ENCODE results near the gene ITGB7.
"Not testable (repeated sequence)": the region's sequence is repeated elsewhere in the genome, so short reads cannot be mapped to it uniquely, and the experiment has no call there.

The ITGB7 gene

GRCh38 chr12:53217051-53217930 lies 10.2 kb upstream of the ITGB7 start:
- peak; percentile 32 for DNase-seq (ENCODE audit: low spot score)

- DNase-seq (ENCODE audit: low spot score), result no peak
Observed at GRCh38 chr12:53215497-53215896, 8.4 kb upstream of the ITGB7 start.

GRCh38 chr12:53214687-53215455 lies 7.8 kb upstream of the ITGB7 start:
- DNase-seq (ENCODE audit: low spot score), result no peak

DNA sequence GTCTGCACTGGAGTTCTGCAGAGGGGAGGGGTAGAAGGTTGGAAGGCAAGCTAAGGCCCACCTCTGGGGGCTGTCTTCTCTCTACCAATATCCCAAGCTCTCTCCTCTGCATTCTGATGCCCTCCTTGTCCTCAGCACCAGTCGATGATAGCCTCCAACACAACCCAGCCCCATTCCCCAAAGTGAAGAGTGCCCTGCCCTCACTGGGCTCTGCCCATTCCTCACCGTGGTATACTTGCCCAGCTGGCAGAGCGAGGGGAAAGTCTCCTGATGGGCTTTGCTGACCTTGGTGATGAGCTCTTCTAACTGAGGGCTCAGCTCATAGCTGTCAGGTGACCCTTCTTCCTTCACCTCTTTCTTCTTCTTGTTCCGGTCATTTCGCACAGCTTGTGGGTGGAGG lies 7.2 kb upstream of the ITGB7 start:
- no peak for DNase-seq (ENCODE audit: low spot score)

- DNase-seq (ENCODE audit: low spot score), result peak; percentile 79
Observed at GRCh38 chr12:53213348-53213747, 6.3 kb upstream of the ITGB7 start.

- no peak for DNase-seq (ENCODE audit: low spot score)
Observed at GRCh38 chr12:53212931-53213330, 5.9 kb upstream of the ITGB7 start.

- DNase-seq (ENCODE audit: low spot score), result no peak
Observed at GRCh38 chr12:53211476-53212381, 4.7 kb upstream of the ITGB7 start.

DNA sequence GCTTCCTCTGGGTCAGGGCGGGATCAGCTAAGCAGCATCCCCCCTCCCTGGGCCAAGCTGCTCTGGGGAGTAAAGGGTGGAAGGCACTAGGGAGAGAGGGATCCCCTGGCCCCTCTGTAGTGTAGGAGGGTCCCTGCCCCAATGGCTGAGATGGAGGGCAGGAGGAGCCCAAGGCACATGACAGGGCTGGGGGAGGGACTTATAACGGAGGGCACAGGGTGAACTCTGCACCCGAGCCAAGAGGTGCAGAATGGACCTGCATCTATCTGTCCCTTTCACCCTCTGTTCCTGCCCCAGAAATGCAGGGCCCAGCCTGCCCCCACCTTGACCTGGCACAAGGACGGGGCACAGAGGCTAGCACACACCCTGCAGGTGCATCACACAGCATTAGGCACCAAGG lies 3.8 kb upstream of the ITGB7 start:
- DNase-seq (ENCODE audit: low spot score), result no peak

GRCh38 chr12:53208877-53209463 lies 1.9 kb upstream of the ITGB7 start:
- DNase-seq (ENCODE audit: low spot score), result peak; percentile 48

- DNase-seq (ENCODE audit: low spot score), result no peak
Observed at GRCh38 chr12:53208435-53208834, 1.4 kb upstream of the ITGB7 start.

DNA sequence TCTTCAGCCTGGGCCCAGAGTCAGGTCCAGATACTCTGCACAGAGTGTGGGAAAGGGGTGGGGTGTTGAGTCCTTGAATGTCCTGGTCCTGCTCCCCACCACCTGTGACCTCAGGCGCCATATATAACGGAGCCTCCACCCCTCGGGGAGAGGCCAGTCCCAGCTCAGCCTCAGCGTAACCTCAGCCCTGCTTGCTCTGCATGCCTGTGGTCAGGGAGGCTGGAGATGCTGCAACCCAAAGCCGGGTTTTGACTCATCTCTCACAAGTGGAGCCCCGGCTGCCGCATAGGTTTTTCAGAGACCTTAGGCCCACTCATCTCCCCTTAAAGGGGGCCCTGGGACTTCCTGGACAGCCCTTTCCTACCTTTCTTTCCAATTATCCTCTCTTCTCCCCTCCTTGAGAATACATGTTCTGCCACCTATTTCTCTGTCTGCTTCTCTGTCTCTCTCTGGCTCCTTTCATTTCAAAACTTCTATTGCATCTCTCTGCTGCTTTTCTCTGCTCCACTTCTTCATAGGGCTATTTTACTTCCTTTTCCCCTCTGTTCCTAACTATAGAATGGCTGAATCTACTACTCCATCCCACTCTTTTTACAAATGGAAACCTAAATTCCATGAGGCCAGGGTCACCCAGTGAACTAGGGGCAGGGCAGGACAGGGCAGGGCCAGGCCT lies 1.2 kb downstream of the ITGB7 start:
- peak; percentile 55 for DNase-seq (ENCODE audit: low spot score)

DNA sequence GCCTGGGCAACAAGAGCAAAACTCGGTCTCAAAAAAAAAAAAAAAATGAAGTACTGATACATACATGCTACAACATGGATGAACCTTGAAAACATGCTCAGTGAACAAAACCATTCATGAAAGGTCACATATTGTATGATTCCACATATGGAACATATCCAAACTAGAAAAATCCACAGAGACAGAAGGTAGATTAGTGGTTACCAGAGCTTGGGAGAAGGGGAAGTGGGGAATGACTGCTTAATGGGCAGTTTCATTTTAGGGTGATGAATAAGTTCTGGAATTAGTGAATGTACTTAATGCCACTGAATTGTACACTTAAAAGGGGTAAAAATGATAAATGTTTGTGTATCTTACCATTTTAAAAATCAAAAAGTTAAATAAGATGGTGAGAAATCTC lies 2.7 kb downstream of the ITGB7 start:
- no peak for DNase-seq (ENCODE audit: low spot score)

DNA sequence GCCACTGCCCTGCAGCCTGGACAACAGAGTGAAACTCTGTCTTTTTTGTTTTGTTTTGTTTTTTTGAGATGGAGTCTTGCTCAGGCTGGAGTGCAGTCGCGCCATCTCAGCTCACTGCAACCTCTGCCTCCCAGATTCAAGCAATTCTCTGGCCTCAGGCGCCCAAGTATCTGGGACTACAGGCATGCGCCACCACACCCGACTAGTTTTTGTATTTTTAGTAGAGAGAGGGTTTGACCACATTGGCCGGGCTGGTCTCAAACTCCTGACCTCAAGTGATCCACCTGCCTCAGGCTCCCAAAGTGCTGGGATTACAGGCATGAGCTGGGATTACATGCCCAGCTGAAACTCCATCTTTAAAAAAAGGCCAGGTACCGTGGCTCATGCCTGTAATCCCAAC lies 4.7 kb downstream of the ITGB7 start:
- not testable (repeated sequence) for DNase-seq (ENCODE audit: low spot score)

- no peak for DNase-seq (ENCODE audit: low spot score)
Observed at GRCh38 chr12:53201639-53202038, 5.4 kb downstream of the ITGB7 start.

- DNase-seq (ENCODE audit: low spot score), result no peak
Observed at GRCh38 chr12:53201177-53201541, 5.9 kb downstream of the ITGB7 start.

- peak; percentile 42 for DNase-seq (ENCODE audit: low spot score)
Observed at GRCh38 chr12:53200458-53201176, 6.4 kb downstream of the ITGB7 start.

- no peak for DNase-seq (ENCODE audit: low spot score)
Observed at GRCh38 chr12:53200107-53200457, 7.0 kb downstream of the ITGB7 start.

- no peak for DNase-seq (ENCODE audit: low spot score)
Observed at GRCh38 chr12:53199700-53200099, 7.4 kb downstream of the ITGB7 start.

- peak; percentile 59 for DNase-seq (ENCODE audit: low spot score)
Observed at GRCh38 chr12:53198486-53199110, 8.5 kb downstream of the ITGB7 start.

DNA sequence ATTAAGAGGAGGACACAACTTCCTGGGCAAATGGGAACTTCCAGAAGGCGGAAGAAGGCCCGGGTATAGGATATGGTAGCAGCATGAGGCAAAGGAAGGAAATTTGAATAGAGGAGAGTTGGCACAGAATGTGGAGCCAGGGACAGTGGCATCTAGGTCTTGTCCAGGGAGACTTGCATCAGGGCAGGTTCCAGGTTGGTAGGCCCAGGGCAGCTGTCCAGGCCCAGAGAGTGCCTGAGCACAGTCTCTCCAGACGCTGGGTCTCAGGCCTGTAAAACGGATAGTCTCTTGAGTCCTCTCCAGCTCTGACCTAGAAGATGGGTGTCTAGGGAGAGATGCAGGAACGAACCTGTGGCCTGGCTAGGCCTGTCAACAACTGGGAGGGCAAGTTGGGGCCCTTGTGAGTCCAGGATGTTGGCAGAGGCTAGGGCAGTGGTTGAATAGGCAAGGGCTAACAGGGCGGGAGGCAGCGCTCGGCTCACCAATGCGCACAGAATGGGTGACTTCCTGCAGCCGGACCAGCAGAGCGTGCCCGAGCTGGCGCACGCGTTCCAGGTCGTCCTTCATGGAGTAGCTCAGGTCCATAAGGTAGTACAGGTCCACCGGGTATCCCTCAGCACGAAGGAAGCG lies 9.9 kb downstream of the ITGB7 start:
- DNase-seq (ENCODE audit: low spot score), result no peak
